CD14-positive monocyte (primary cell): Measurements from ENCODE around the gene TMEM132D. TPM values are rescaled to one million over a fixed set of nuclear protein-coding genes. Genes with fewer than 3 reads are reported as not detected.

Experiments
- DNase-seq, 3 donors: peaks; one replicate each; pipeline ENCODE4 v3.0.0-alpha.2; 2011 to 2022
- H2AFZ ChIP-seq: 2 replicates; pipeline ENCODE4 v1.6.0; 2012; ENCODE audit warnings: mild to moderate bottlenecking, low read depth, low read length, inconsistent platforms; ENCODE audit not compliant: insufficient read depth, poor library complexity, severe bottlenecking
- H3K27ac ChIP-seq, 2 donors: 1 replicate in 1 of 2; 2 replicates in 1 of 2; pipeline ENCODE4 v1.5.1; 2012 to 2013; ENCODE audit warnings: low read length in 2 of 2, control low read depth in 1 of 2, inconsistent platforms in 1 of 2, low read depth in 1 of 2, mild to moderate bottlenecking in 1 of 2
- H3K27me3 ChIP-seq, 2 donors: one replicate each; pipeline versions ENCODE4 v1.6.0 to v1.6.1; 2011 to 2013; ENCODE audit warnings: low read length in 2 of 2; ENCODE audit not compliant: control insufficient read depth in 2 of 2, insufficient read depth in 2 of 2
- H3K36me3 ChIP-seq, 2 donors: replicated peaks in 1 of 2; 1 replicate in 1 of 2; 2 replicates in 1 of 2; pipeline versions ENCODE4 v1.5.1 to v1.6.1; 2012 to 2013; ENCODE audit warnings: low read length in 2 of 2, control low read depth in 1 of 2, inconsistent platforms in 1 of 2, mild to moderate bottlenecking in 1 of 2; ENCODE audit not compliant: insufficient read depth in 2 of 2, control insufficient read depth in 1 of 2
- H3K4me1 ChIP-seq, 2 donors: 1 replicate in 1 of 2; 2 replicates in 1 of 2; pipeline versions ENCODE4 v1.5.1 to v1.6.1; 2012 to 2013; ENCODE audit warnings: low read length in 2 of 2, control low read depth in 1 of 2, inconsistent platforms in 1 of 2, mild to moderate bottlenecking in 1 of 2, moderate library complexity in 1 of 2; ENCODE audit not compliant: insufficient read depth in 2 of 2, control insufficient read depth in 1 of 2
- H3K4me2 ChIP-seq: replicated peaks from 2 replicates; pipeline ENCODE3; 2012; ENCODE audit warnings: low read length, moderate library complexity, mild to moderate bottlenecking; ENCODE audit not compliant: poor library complexity, severe bottlenecking; ENCODE audit errors: extremely low read depth
- H3K4me3 ChIP-seq, 3 experiments: fragments of 200-600 bp in 1 of 3; sonication (generic) in 1 of 3; replicated peaks in 1 of 3; 1 replicate in 2 of 3; 2 replicates in 1 of 3; pipeline ENCODE4 v1.5.1; 2011 to 2013; ENCODE audit warnings: low read length in 3 of 3, mild to moderate bottlenecking in 3 of 3, control low read depth in 2 of 3, low read depth in 2 of 3, inconsistent platforms in 1 of 3, moderate library complexity in 1 of 3
- H3K79me2 ChIP-seq: 2 replicates; pipeline ENCODE4 v1.6.0; 2012; ENCODE audit warnings: mild to moderate bottlenecking, control low read depth, inconsistent platforms, low read length, moderate library complexity; ENCODE audit not compliant: insufficient read depth
- H3K9ac ChIP-seq: 2 replicates; pipeline ENCODE4 v1.6.0; 2017; ENCODE audit warnings: low read length, mild to moderate bottlenecking; ENCODE audit not compliant: insufficient read depth, poor library complexity, severe bottlenecking
- H3K9me3 ChIP-seq, 2 donors: replicated peaks in 1 of 2; 1 replicate in 1 of 2; 2 replicates in 1 of 2; pipeline versions ENCODE4 v1.5.1 to v1.6.1; 2012 to 2013; ENCODE audit warnings: low read length in 2 of 2, control low read depth in 1 of 2; ENCODE audit not compliant: control insufficient read depth in 1 of 2, insufficient read depth in 1 of 2
- H4K20me1 ChIP-seq: 2 replicates; pipeline ENCODE4 v1.6.0; 2012; ENCODE audit warnings: mild to moderate bottlenecking, low read length, control low read depth, moderate library complexity; ENCODE audit not compliant: insufficient read depth
- H3K27ac Mint-ChIP-seq, 7 donors: one replicate each; pipeline ENCODE4 v1.8.0; 2020; ENCODE audit warnings: mild to moderate bottlenecking in 7 of 7, mixed read lengths in 7 of 7, moderate library complexity in 6 of 7, inconsistent platforms in 2 of 7
- H3K27me3 Mint-ChIP-seq, 3 donors: one replicate each; pipeline ENCODE4 v1.8.0; 2021 to 2022; ENCODE audit warnings: low read depth in 3 of 3, mild to moderate bottlenecking in 3 of 3, mixed read lengths in 3 of 3, moderate library complexity in 3 of 3, inconsistent platforms in 1 of 3
- H3K36me3 Mint-ChIP-seq, 2 donors: one replicate each; pipeline ENCODE4 v1.8.0; 2020; ENCODE audit warnings: mixed read lengths in 2 of 2, inconsistent platforms in 1 of 2, mild to moderate bottlenecking in 1 of 2
- H3K4me1 Mint-ChIP-seq: one replicate; pipeline ENCODE4 v1.8.0; 2020; ENCODE audit warnings: mild to moderate bottlenecking, mixed read lengths
- H3K4me3 Mint-ChIP-seq, 2 donors: one replicate each; pipeline ENCODE4 v1.8.0; 2020; ENCODE audit warnings: mild to moderate bottlenecking in 2 of 2, mixed read lengths in 2 of 2, moderate library complexity in 1 of 2
- H3K9me3 Mint-ChIP-seq, 7 donors: one replicate each; pipeline ENCODE4 v1.8.0; 2020 to 2022; ENCODE audit warnings: mixed read lengths in 7 of 7, mild to moderate bottlenecking in 6 of 7, moderate library complexity in 6 of 7, inconsistent platforms in 2 of 7
- CTCF ChIP-seq: fragments of 200-600 bp; IDR thresholded peaks from one replicate; pipeline ENCODE4 v1.8.0; 2022; ENCODE audit warnings: antibody characterized with exemption, mild to moderate bottlenecking
- WGBS: methylation state at CpG from one replicate; pipeline ENCODE4 v1.1.5; 2013; ENCODE audit warnings: missing lambda C conversion rate; ENCODE audit not compliant: insufficient coverage; 5-methylcytosine and 5-hydroxymethylcytosine counted together
- intact Hi-C, 2 donors: fragments of 100-400 bp; cut with micrococcal nuclease; formaldehyde crosslinking; loops; one replicate each; pipeline versions ENCODE4 v1.15.0 to v1.15.1; 2023
- polyA plus RNA-seq, 3 donors: library from polyadenylated mRNA; depleted of rRNA in 1 of 3; unstranded in 2 of 3; stranded (reverse) in 1 of 3; fragments of 300-500 nt in 2 of 3; fragments of >200 nt in 1 of 3; fragmentation: Illumina TruSeq in 2 of 3; gene quantifications; 1 replicate in 2 of 3; 2 replicates in 1 of 3; pipeline ENCODE4 v1.2.3, GENCODE V29; 2012 to 2021

The TMEM132D gene
- polyA plus RNA-seq, 3 donors = 0.04 TPM; not detected in 2

- Histone ChIP-seq H3K79me2 (no peaks in the 10 kb centered on the region), H3K4me1 (no peaks in the 10 kb centered on the region), H3K27ac (no peak overlapping the region), H3K36me3 (no peaks in the 10 kb centered on the region), H2AFZ (no peak overlapping the region), H3K4me2 (no peak overlapping the region), H4K20me1 (no peaks in the 10 kb centered on the region), H3K27me3 (no peaks in the 10 kb centered on the region), H3K4me3 (no peak overlapping the region), H3K9ac (no peak overlapping the region), H3K9me3 (peaks cover 11 to 27% of the 10 kb centered on the region in 2 donors)
- H3K9me3 Mint-ChIP-seq = peaks cover 1 to 18% (median 7%) of the 10 kb centered on the region in 7 donors
- DNase-seq = no peak
- H3K27ac Mint-ChIP-seq = no peak overlapping the region
- intact Hi-C loops = no loop called here
- no peak overlapping the region for H3K4me3 Mint-ChIP-seq
- WGBS = 88% methylated on average over 5 of the region's 5 CpGs
- H3K36me3 Mint-ChIP-seq = no peaks in the 10 kb centered on the region
- H3K27me3 Mint-ChIP-seq = no peaks in the 10 kb centered on the region
- no peaks in the 10 kb centered on the region for H3K4me1 Mint-ChIP-seq
- TF ChIP-seq CTCF = no peak
Observed at GRCh38 chr12:129673806-129674205, 230.0 kb downstream of the TMEM132D start.

GRCh38 chr12:129672110-129672509 is 231.7 kb downstream of the TMEM132D start:
- no peaks in the 10 kb centered on the region for H3K79me2 ChIP-seq
- peaks cover 1 to 22% (median 7%) of the 10 kb centered on the region in 7 donors for H3K9me3 Mint-ChIP-seq
- no peak overlapping the region for H3K27ac Mint-ChIP-seq

More at GRCh38 chr12:129672110-129672509, 231.7 kb downstream of the TMEM132D start:
- Histone ChIP-seq H3K27ac (no peak overlapping the region), H3K4me1 (no peaks in the 10 kb centered on the region), H4K20me1 (no peaks in the 10 kb centered on the region), H3K4me2 (no peak overlapping the region), H3K4me3 (no peak overlapping the region), H2AFZ (no peak overlapping the region), H3K27me3 (no peaks in the 10 kb centered on the region), H3K9ac (no peak overlapping the region), H3K9me3 (peaks cover 11 to 25% of the 10 kb centered on the region in 2 donors), H3K36me3 (no peaks in the 10 kb centered on the region)
- Mint-ChIP-seq H3K27me3 (no peaks in the 10 kb centered on the region), H3K36me3 (no peaks in the 10 kb centered on the region), H3K4me1 (no peaks in the 10 kb centered on the region), H3K4me3 (no peak overlapping the region)
- intact Hi-C loops = no loop called here
- no peak for TF ChIP-seq CTCF
- 70% methylated on average over 8 of the region's 8 CpGs for WGBS
- no peak for DNase-seq
